HAP-1 (cell line): ENCODE results near the gene ITIH5.
"Not testable (repeated sequence)": the region's sequence is repeated elsewhere in the genome, so short reads cannot be mapped to it uniquely, and the experiment has no call there.

ENCODE experiments used
- DNase-seq, 2 experiments: peaks; one replicate each; pipeline ENCODE4 v3.0.0-alpha.2; 2016 to 2020; ENCODE audit warnings: low spot score in 2 of 2
- H3K27me3 ChIP-seq: fragments of 250-450 bp; sonication (Bioruptor Pico); 2 replicates; pipeline ENCODE4 v1.5.1; 2020; ENCODE audit warnings: low read depth, mild to moderate bottlenecking, moderate library complexity
- H3K36me3 ChIP-seq: fragments of 250-450 bp; sonication (Bioruptor Pico); replicated peaks from 2 replicates; pipeline ENCODE4 v1.5.1; 2020; ENCODE audit warnings: mild to moderate bottlenecking
- H3K4me1 ChIP-seq: fragments of 250-450 bp; sonication (Bioruptor Pico); 2 replicates; pipeline ENCODE4 v1.5.1; 2020; ENCODE audit warnings: mild to moderate bottlenecking
- H3K4me3 ChIP-seq: fragments of 250-450 bp; sonication (Bioruptor Pico); 2 replicates; pipeline ENCODE4 v1.5.1; 2020; ENCODE audit warnings: mild to moderate bottlenecking, moderate library complexity
- H3K9me3 ChIP-seq: fragments of 250-450 bp; sonication (Bioruptor Pico); 2 replicates; pipeline ENCODE4 v1.5.1; 2020; ENCODE audit warnings: mild to moderate bottlenecking, moderate library complexity
- in situ Hi-C: fragments of 300-500 bp; cut with MboI; formaldehyde crosslinking; loops from 3 replicates; pipeline ENCODE4 v1.14.3; 2020; ENCODE audit warnings: low sequenced_read_pairs, inconsistent platforms, mixed read lengths

The ITIH5 gene

GRCh38 chr10:7666253-7667023 lies at the start of gene ITIH5:
ITIH5 (minus strand) TSS chr10:7666966; CDS start chr10:7666892, 74 bp downstream.
- Histone ChIP-seq H3K27me3 (peaks cover 29% of the 10 kb centered on the region), H3K36me3 (no peaks in the 10 kb centered on the region), H3K9me3 (no peaks in the 10 kb centered on the region), H3K4me1 (peaks cover 11% of the 10 kb centered on the region; the same call in 1 of the 2 replicates), H3K4me3 (peak within 1 kb of the TSS; percentile 30)
- in situ Hi-C loops: no loop called here
- peak in 1 of 2 experiments; percentile 20 for DNase-seq

DNA sequence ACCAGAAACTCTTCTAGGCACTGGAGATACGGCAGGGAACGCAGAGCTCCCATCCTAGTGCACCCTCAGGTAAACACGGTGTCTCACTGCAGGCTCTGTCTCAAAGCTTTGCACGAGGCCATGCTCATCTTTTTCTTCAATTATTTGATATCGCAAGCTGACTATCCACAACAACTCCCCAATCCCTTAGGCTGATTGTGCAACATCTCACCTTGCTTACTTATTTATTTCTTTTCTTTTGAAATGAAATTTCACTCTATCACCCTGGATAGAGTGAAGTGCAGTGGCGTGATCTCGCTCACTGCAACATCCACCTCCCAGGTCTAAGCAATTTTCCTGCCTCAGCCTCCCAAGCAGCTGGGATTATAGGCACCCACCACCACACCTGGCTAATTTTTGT lies 48.7 kb upstream of the ITIH5 start:
- no peak for DNase-seq
- H3K4me3 ChIP-seq: no peak overlapping the region
- no peaks in the 10 kb centered on the region for H3K9me3 ChIP-seq
- in situ Hi-C loops: no loop called here
- H3K4me1 ChIP-seq: no peaks in the 10 kb centered on the region
- no peaks in the 10 kb centered on the region for H3K36me3 ChIP-seq
- H3K27me3 ChIP-seq: no peaks in the 10 kb centered on the region; the same call in 1 of the 2 replicates

DNA sequence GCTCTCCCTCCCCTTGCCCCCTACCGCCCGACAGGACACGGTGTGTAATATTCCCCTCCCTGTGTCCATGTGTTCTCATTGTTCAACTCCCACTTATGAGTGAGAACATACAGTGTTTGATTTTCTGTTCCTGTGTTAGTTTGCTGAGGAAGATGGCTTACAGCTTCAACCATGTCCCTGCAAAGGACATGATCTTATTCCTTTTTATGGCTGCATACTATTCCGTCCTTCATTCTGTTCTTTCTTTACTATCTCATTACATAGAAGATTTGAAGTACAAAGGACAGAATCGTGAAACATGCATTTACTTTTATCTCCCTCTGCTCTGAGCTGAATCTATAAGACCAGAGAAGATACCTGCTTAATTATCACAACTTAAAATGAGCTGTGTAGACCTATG lies 44.3 kb upstream of the ITIH5 start:
- H3K4me1 ChIP-seq, H3K36me3 ChIP-seq, DNase-seq, H3K4me3 ChIP-seq, in situ Hi-C loops, H3K9me3 ChIP-seq: not testable (repeated sequence)
- peaks cover 10% of the 10 kb centered on the region; the same call in 1 of the 2 replicates for H3K27me3 ChIP-seq

GRCh38 chr10:7710446-7710845 lies 43.7 kb upstream of the ITIH5 start:
- Histone ChIP-seq H3K4me1 (no peaks in the 10 kb centered on the region), H3K27me3 (peaks cover 13% of the 10 kb centered on the region), H3K36me3 (no peaks in the 10 kb centered on the region), H3K4me3 (no peak overlapping the region), H3K9me3 (no peaks in the 10 kb centered on the region)
- in situ Hi-C loops: no loop called here
- DNase-seq: no peak

- Histone ChIP-seq H3K4me1 (no peaks in the 10 kb centered on the region), H3K9me3 (no peaks in the 10 kb centered on the region), H3K4me3 (no peak overlapping the region), H3K36me3 (no peaks in the 10 kb centered on the region), H3K27me3 (peaks cover 21% of the 10 kb centered on the region)
- in situ Hi-C loops: no loop called here
- no peak for DNase-seq
Observed at GRCh38 chr10:7708832-7709231, 42.1 kb upstream of the ITIH5 start.

GRCh38 chr10:7707858-7708622 lies 41.3 kb upstream of the ITIH5 start:
- Histone ChIP-seq H3K4me3 (no peak overlapping the region), H3K36me3 (no peaks in the 10 kb centered on the region), H3K4me1 (no peaks in the 10 kb centered on the region), H3K27me3 (peaks cover 27% of the 10 kb centered on the region), H3K9me3 (no peaks in the 10 kb centered on the region)
- no peak for DNase-seq
- in situ Hi-C loops: no loop called here

GRCh38 chr10:7707102-7707501 lies 40.3 kb upstream of the ITIH5 start:
- Histone ChIP-seq H3K4me1 (no peaks in the 10 kb centered on the region), H3K9me3 (no peaks in the 10 kb centered on the region), H3K36me3 (no peaks in the 10 kb centered on the region), H3K4me3 (no peak overlapping the region), H3K27me3 (peaks cover 27% of the 10 kb centered on the region)
- in situ Hi-C loops: no loop called here
- DNase-seq: no peak

DNA sequence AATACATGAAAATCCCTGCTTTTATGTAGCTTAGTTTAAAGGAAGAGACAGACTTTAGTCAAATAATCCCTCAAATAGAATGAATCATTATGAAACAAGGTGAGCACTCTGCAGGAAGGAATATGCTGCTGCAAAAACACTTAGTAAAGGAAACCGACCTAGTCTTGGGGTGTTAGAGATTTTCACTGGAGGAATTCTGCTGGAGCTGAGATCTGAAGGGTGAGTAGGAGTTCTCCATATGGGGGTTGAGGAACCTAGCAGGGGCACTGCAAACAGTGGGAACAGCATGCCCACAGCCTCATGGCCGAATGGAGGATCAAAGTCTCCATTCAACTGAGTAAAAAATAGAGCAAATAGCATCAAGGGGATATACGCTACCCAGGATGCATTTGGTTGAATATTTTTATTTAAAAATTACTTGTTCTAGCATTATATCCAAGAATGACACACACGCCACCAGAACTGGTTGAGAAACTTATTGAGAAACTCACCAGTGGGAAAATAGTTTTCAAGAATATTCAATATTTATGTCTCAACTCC lies 39.8 kb upstream of the ITIH5 start:
- no peaks in the 10 kb centered on the region for H3K4me1 ChIP-seq
- no peak for DNase-seq
- peaks cover 27% of the 10 kb centered on the region for H3K27me3 ChIP-seq
- no peaks in the 10 kb centered on the region for H3K36me3 ChIP-seq
- no peaks in the 10 kb centered on the region for H3K9me3 ChIP-seq
- H3K4me3 ChIP-seq: no peak overlapping the region
- in situ Hi-C loops: no loop called here

DNA sequence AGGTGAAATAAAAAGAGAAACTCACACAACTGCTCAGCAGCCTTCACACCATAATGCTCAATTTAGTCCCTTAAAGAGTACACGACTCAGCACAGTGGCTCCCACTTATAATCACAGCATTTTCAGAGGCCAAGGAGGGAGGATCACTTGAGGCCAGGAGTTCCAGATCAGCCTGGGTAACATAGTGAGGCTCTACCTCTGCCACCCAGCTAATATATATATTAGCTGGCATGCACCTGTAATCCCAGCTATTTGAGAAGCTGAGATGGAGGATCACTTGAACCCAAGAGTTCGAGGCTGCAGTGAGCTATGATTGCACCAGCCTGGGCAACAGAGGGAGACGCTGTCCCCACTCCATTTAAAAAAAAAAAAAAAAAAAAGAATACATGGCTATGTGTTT lies 38.6 kb upstream of the ITIH5 start:
- peaks cover 27% of the 10 kb centered on the region for H3K27me3 ChIP-seq
- no peak overlapping the region for H3K4me3 ChIP-seq
- in situ Hi-C loops: no loop called here
- no peaks in the 10 kb centered on the region for H3K36me3 ChIP-seq
- H3K9me3 ChIP-seq: no peaks in the 10 kb centered on the region
- H3K4me1 ChIP-seq: no peaks in the 10 kb centered on the region
- DNase-seq: no peak

- no peak overlapping the region for H3K4me3 ChIP-seq
- H3K4me1 ChIP-seq: no peaks in the 10 kb centered on the region
- H3K36me3 ChIP-seq: no peaks in the 10 kb centered on the region
- H3K9me3 ChIP-seq: no peaks in the 10 kb centered on the region
- in situ Hi-C loops: no loop called here
- DNase-seq: no peak
- H3K27me3 ChIP-seq: peaks cover 27% of the 10 kb centered on the region
Observed at GRCh38 chr10:7704071-7705016, 37.6 kb upstream of the ITIH5 start.

DNA sequence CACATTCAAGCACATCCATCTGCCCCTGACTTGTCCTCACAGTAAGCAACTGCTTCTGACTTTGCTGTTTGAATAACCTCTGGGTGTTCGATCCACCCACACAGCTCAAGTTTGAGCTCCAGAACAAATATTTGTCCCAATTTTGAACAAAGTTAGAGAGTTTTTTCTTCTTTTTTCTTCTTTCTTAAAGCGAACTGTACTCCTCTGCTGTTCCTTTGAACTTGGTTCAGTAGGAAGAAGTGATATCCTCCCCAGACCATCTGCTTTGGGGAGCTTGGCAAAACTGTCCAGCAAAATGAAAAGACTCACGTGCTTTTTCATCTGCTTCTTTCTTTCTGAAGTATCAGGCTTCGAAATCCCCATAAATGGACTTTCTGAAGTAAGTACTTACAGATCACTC lies 36.4 kb upstream of the ITIH5 start, which contains the start of gene ITIH2:
ITIH2 (plus strand) TSS at position 177 of the 400 bp plus-strand sequence; CDS start at position 296, 119 bp downstream.
- in situ Hi-C loops: no loop called here
- DNase-seq: no peak
- no peaks in the 10 kb centered on the region for H3K36me3 ChIP-seq
- H3K4me3 ChIP-seq: no peak within 1 kb of the TSS
- no peaks in the 10 kb centered on the region for H3K4me1 ChIP-seq
- peaks cover 23% of the 10 kb centered on the region for H3K27me3 ChIP-seq
- H3K9me3 ChIP-seq: no peaks in the 10 kb centered on the region

DNA sequence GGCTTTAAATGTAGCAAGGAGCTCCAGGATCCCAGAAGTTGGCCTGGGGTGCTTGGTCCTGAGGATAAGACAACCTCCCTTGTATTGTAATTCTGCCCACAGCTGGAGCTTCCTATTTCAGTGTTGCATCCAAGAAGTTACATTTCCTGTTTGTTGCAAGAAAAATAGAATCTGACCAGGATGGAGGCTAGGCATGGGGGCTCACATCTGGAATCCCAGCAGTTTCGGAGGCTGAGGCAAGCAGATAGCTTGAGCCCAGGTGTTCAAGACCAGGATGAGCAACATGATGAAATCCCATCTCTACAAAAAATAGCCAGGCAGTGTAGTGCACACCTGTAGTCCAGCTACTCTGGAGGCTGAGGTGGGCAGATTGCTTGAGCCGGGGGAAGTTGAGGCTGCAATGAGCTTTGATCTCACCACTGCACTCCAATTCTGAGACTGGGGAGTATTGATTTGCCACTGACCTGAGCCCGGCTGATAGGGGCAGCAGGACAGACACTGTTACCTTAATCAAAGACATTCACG lies 35.6 kb upstream of the ITIH5 start:
- H3K4me3 ChIP-seq: no peak overlapping the region
- H3K27me3 ChIP-seq: peaks cover 23% of the 10 kb centered on the region
- in situ Hi-C loops: no loop called here
- H3K4me1 ChIP-seq: no peaks in the 10 kb centered on the region
- H3K36me3 ChIP-seq: no peaks in the 10 kb centered on the region
- H3K9me3 ChIP-seq: no peaks in the 10 kb centered on the region
- DNase-seq: no peak

GRCh38 chr10:7701158-7701742 lies 34.5 kb upstream of the ITIH5 start:
- Histone ChIP-seq H3K4me3 (no peak overlapping the region), H3K4me1 (no peaks in the 10 kb centered on the region), H3K9me3 (no peaks in the 10 kb centered on the region), H3K36me3 (no peaks in the 10 kb centered on the region), H3K27me3 (peaks cover 19% of the 10 kb centered on the region)
- in situ Hi-C loops: no loop called here
- no peak for DNase-seq
